Karpas-422 (cell line): Measurements from ENCODE around the gene CEMIP. TPM values are rescaled to one million over a fixed set of nuclear protein-coding genes. Genes with fewer than 3 reads are reported as not detected.

ENCODE experiments used
- DNase-seq: peaks from one replicate; pipeline ENCODE4 v3.0.0-alpha.2; 2015
- H2AFZ ChIP-seq: fragments of 200-600 bp; sonication (generic); 2 replicates; pipeline ENCODE4 v1.6.1; 2014; ENCODE audit warnings: antibody characterized with exemption, low read length, mixed read lengths
- H3K27ac ChIP-seq: fragments of 200-600 bp; sonication (generic); 2 replicates; pipeline ENCODE4 v1.5.1; 2014; ENCODE audit warnings: mild to moderate bottlenecking, low read length, moderate library complexity
- H3K27me3 ChIP-seq: fragments of 200-600 bp; sonication (generic); 2 replicates; pipeline ENCODE4 v1.6.1; 2014; ENCODE audit warnings: low read length, mixed read lengths
- H3K36me3 ChIP-seq: fragments of 200-600 bp; sonication (generic); 2 replicates; pipeline ENCODE4 v1.6.1; 2014; ENCODE audit warnings: low read length, mixed read lengths; ENCODE audit not compliant: insufficient read depth
- H3K4me1 ChIP-seq: fragments of 200-600 bp; sonication (generic); 2 replicates; pipeline ENCODE4 v1.6.1; 2014; ENCODE audit warnings: mild to moderate bottlenecking, low read length, mixed read lengths
- H3K4me2 ChIP-seq: fragments of 200-600 bp; sonication (generic); 2 replicates; pipeline ENCODE4 v1.6.1; 2014; ENCODE audit warnings: low read length, low read depth, mild to moderate bottlenecking; ENCODE audit not compliant: poor library complexity, severe bottlenecking
- H3K4me3 ChIP-seq: fragments of 200-600 bp; sonication (generic); 2 replicates; pipeline ENCODE4 v1.5.1; 2014; ENCODE audit warnings: mild to moderate bottlenecking, antibody characterized with exemption, low read length, mixed read lengths
- H3K79me2 ChIP-seq: fragments of 200-600 bp; sonication (generic); 2 replicates; pipeline ENCODE4 v1.6.1; 2014; ENCODE audit warnings: mild to moderate bottlenecking, low read length, mixed read lengths
- H3K9ac ChIP-seq: fragments of 200-600 bp; sonication (generic); 2 replicates; pipeline ENCODE4 v1.6.0; 2014; ENCODE audit warnings: low read length
- H3K9me2 ChIP-seq: fragments of 200-600 bp; sonication (generic), shearing (Covaris generic); replicated peaks from 2 replicates; pipeline ENCODE4 v1.6.0; 2014; ENCODE audit warnings: mild to moderate bottlenecking, low read length, moderate library complexity; ENCODE audit not compliant: insufficient read depth
- H3K9me3 ChIP-seq: fragments of 300-700, 200-600 bp; sonication (generic); 2 replicates; pipeline ENCODE4 v1.6.1; 2014; ENCODE audit warnings: low read length, mixed read lengths
- H4K20me1 ChIP-seq: fragments of 200-600 bp; sonication (generic); 2 replicates; pipeline ENCODE4 v1.6.1; 2014; ENCODE audit warnings: mild to moderate bottlenecking, antibody characterized with exemption, low read length, low read depth; ENCODE audit not compliant: insufficient read depth
- total RNA-seq: library from RNA; depleted of rRNA; stranded (reverse); fragments of >200 nt; shearing (Covaris generic); gene quantifications from 2 replicates; pipeline ENCODE4 v1.2.3, GENCODE V29; 2014; ENCODE audit warnings: low replicate concordance

Gene CEMIP
- total RNA-seq, 1 experiment from 2014 or later: not detected

- Histone ChIP-seq H3K4me1 (no peaks in the 10 kb centered on the region), H3K4me2 (no peak overlapping the region), H3K36me3 (no peaks in the 10 kb centered on the region), H3K9me3 (no peaks in the 10 kb centered on the region), H3K27me3 (no peaks in the 10 kb centered on the region), H3K79me2 (no peaks in the 10 kb centered on the region), H3K27ac (no peak overlapping the region), H2AFZ (no peak overlapping the region), H3K9me2 (no peaks in the 10 kb centered on the region), H3K4me3 (no peak overlapping the region), H3K9ac (no peak overlapping the region), H4K20me1 (no peaks in the 10 kb centered on the region)
- DNase-seq: no peak
Measured at GRCh38 chr15:80925597-80926059, 146.5 kb downstream of the CEMIP start.

DNA sequence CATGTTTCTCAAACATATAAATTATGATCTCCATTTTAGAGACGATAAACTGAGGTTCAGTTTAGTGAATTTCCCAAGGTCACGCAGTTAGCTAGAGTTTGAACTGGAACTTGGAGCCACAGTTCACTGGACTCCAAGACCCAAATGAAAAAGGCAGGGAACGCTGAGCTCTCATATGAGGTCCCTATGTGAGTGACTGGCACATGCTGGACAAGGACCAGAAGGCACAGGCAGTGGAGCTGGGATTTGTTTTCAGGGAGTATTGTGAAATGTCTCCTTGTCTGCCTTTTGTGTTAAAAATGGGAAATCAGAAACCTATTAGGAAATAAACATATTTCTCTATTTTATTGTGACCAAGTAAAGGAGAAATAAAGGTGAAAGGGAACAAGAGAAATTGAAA lies 147.0 kb downstream of the CEMIP start:
- Histone ChIP-seq H3K4me3 (no peak overlapping the region), H3K9ac (no peak overlapping the region), H3K4me2 (no peak overlapping the region), H4K20me1 (no peaks in the 10 kb centered on the region), H3K9me2 (no peaks in the 10 kb centered on the region), H3K27ac (no peak overlapping the region), H3K36me3 (no peaks in the 10 kb centered on the region), H3K4me1 (no peaks in the 10 kb centered on the region), H3K9me3 (no peaks in the 10 kb centered on the region), H3K79me2 (no peaks in the 10 kb centered on the region), H3K27me3 (no peaks in the 10 kb centered on the region), H2AFZ (no peak overlapping the region)
- no peak for DNase-seq

DNA sequence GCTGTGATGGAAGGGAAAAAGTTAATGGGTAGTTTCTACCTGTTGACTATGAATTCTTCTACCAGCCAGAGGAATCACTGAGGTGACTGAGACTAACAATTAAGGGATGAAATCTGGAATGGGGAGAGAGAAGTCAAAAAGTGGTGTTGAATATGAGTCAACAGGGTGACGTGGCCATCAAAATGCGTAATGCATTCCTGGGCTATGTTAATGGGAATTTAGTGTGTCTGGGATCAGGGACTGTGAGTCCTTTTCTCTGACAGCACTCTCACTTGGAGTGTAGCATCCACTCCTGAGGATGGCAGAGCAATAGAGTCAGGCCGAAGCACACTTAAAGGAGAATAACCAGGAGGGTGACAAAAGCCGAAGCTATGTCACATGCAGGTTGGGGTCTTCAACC lies 150.1 kb downstream of the CEMIP start:
- H3K9me3 ChIP-seq: no peaks in the 10 kb centered on the region
- H2AFZ ChIP-seq: no peak overlapping the region
- no peaks in the 10 kb centered on the region for H3K4me1 ChIP-seq
- no peak overlapping the region for H3K27ac ChIP-seq
- no peaks in the 10 kb centered on the region for H3K36me3 ChIP-seq
- no peaks in the 10 kb centered on the region for H3K27me3 ChIP-seq
- no peak for DNase-seq
- no peak overlapping the region for H3K4me2 ChIP-seq
- no peaks in the 10 kb centered on the region for H3K9me2 ChIP-seq
- no peak overlapping the region for H3K9ac ChIP-seq
- no peaks in the 10 kb centered on the region for H4K20me1 ChIP-seq
- no peak overlapping the region for H3K4me3 ChIP-seq
- H3K79me2 ChIP-seq: no peaks in the 10 kb centered on the region

DNA sequence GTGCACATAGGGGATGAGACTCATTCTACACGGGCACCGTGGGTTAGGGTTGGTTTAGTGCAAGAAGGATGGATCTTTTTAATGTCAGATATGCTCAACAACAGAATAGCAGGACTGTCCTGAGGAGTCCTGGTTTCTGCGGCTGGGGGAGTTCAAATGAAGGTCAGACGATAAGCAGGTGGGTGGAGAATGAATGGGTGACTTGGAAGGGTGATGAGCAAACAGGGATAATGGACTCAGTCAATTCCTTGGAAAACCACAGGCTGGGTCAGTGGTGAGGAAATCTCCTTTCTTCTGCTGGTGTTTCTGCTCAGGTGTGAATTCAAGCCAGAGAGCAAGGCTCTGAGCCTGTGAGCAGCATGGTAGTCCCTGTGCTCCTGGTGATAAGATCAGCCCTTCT lies 150.5 kb downstream of the CEMIP start:
- H3K9me3 ChIP-seq: no peaks in the 10 kb centered on the region
- no peaks in the 10 kb centered on the region for H3K4me1 ChIP-seq
- no peaks in the 10 kb centered on the region for H3K36me3 ChIP-seq
- no peak for DNase-seq
- no peaks in the 10 kb centered on the region for H3K9me2 ChIP-seq
- H3K27ac ChIP-seq: no peak overlapping the region
- no peaks in the 10 kb centered on the region for H4K20me1 ChIP-seq
- no peaks in the 10 kb centered on the region for H3K79me2 ChIP-seq
- no peak overlapping the region for H3K4me2 ChIP-seq
- H3K9ac ChIP-seq: no peak overlapping the region
- no peak overlapping the region for H3K4me3 ChIP-seq
- no peak overlapping the region for H2AFZ ChIP-seq
- no peaks in the 10 kb centered on the region for H3K27me3 ChIP-seq

DNA sequence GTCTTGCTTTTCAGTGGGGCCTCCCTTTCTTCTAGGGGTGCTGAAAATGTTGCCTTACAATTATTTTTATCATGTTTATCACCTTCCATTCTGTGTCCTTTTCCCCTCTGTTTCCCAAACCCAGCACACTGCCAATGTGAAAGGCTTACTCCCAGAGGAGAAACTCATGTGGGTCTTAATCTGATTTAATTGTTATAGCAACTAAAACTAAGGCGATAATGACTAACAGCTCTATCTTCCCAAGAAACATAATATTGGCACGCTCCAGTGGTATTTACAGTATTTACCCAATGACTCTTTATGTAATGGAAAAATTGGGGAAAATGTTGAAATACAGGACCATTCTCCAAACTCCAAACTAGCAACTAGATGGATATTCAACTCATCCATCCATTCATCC lies 152.0 kb downstream of the CEMIP start:
- no peak for DNase-seq
- H3K79me2 ChIP-seq: no peaks in the 10 kb centered on the region
- no peak overlapping the region for H3K9ac ChIP-seq
- H3K36me3 ChIP-seq: no peaks in the 10 kb centered on the region
- H3K4me3 ChIP-seq: no peak overlapping the region
- H3K9me3 ChIP-seq: no peaks in the 10 kb centered on the region
- H4K20me1 ChIP-seq: no peaks in the 10 kb centered on the region
- no peak overlapping the region for H2AFZ ChIP-seq
- no peaks in the 10 kb centered on the region for H3K27me3 ChIP-seq
- H3K4me1 ChIP-seq: no peaks in the 10 kb centered on the region
- no peak overlapping the region for H3K27ac ChIP-seq
- H3K4me2 ChIP-seq: no peak overlapping the region
- no peaks in the 10 kb centered on the region for H3K9me2 ChIP-seq

- no peak for DNase-seq
- Histone ChIP-seq H2AFZ (no peak overlapping the region), H3K27me3 (no peaks in the 10 kb centered on the region), H3K4me1 (no peaks in the 10 kb centered on the region), H3K9ac (no peak overlapping the region), H4K20me1 (no peaks in the 10 kb centered on the region), H3K36me3 (no peaks in the 10 kb centered on the region), H3K4me2 (no peak overlapping the region), H3K9me3 (no peaks in the 10 kb centered on the region), H3K27ac (no peak overlapping the region), H3K4me3 (no peak overlapping the region), H3K79me2 (no peaks in the 10 kb centered on the region), H3K9me2 (no peaks in the 10 kb centered on the region)
Measured at GRCh38 chr15:80931721-80932512, 152.7 kb downstream of the CEMIP start.

GRCh38 chr15:80932513-80932815 lies 153.3 kb downstream of the CEMIP start:
- Histone ChIP-seq H2AFZ (no peak overlapping the region), H3K4me2 (no peak overlapping the region), H3K27me3 (no peaks in the 10 kb centered on the region), H3K9me2 (no peaks in the 10 kb centered on the region), H3K4me1 (no peaks in the 10 kb centered on the region), H4K20me1 (no peaks in the 10 kb centered on the region), H3K4me3 (no peak overlapping the region), H3K27ac (no peak overlapping the region), H3K9ac (no peak overlapping the region), H3K79me2 (no peaks in the 10 kb centered on the region), H3K36me3 (no peaks in the 10 kb centered on the region), H3K9me3 (no peaks in the 10 kb centered on the region)
- no peak for DNase-seq

GRCh38 chr15:80932989-80933388 lies 153.8 kb downstream of the CEMIP start:
- no peaks in the 10 kb centered on the region for H3K4me1 ChIP-seq

More at GRCh38 chr15:80932989-80933388, 153.8 kb downstream of the CEMIP start:
- Histone ChIP-seq H4K20me1 (no peaks in the 10 kb centered on the region), H3K27ac (no peak overlapping the region), H3K36me3 (no peaks in the 10 kb centered on the region), H3K9me3 (no peaks in the 10 kb centered on the region), H3K4me3 (no peak overlapping the region), H3K9me2 (no peaks in the 10 kb centered on the region), H3K79me2 (no peaks in the 10 kb centered on the region), H3K27me3 (no peaks in the 10 kb centered on the region), H3K9ac (no peak overlapping the region), H3K4me2 (no peak overlapping the region), H2AFZ (no peak overlapping the region)
- DNase-seq: no peak
